ENCODE measurements around the gene IL31RA. TPM values are rescaled to one million over a fixed set of nuclear protein-coding genes. Genes with fewer than 3 reads are reported as not detected.
A peak's percentile ranks its signal among the peaks of the same experiment; 100 is the strongest.

Gene IL31RA
- total RNA-seq, 2 donors from 2014 or later, result 2.3 to 3.0 TPM

DNA sequence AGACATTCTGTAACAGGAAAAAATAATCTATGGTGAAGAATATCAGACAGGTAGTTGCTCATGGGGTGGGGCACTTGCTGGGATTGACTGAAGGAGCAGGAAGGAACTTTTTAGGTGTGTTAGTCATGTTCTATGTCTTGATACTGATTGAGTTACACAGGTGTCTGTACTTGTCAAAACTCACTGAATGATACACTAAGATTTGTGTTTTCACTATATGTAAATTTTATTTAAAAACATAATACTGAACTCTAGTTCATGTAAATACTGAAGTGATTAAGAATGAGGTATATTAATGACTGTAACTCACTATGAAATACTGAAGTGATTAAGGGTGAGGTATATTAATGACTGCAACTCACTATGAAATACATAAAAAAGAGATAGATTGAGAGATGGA lies 115.1 kb downstream of the IL31RA start:
- peak overlapping the region in 1 of 2 donors; percentile 38 for H3K27ac Mint-ChIP-seq
- H3K4me1 Mint-ChIP-seq (ENCODE audit: low read depth in 2 of 2), result peaks cover 8 to 10% of the 10 kb centered on the region in 2 donors
- no peak for DNase-seq (ENCODE audit: low spot score)
- ATAC-seq, result peak in 1 of 2 donors; percentile 20
- no peak overlapping the region for H3K4me3 Mint-ChIP-seq
- no peaks in the 10 kb centered on the region for H3K9me3 Mint-ChIP-seq
- no peaks in the 10 kb centered on the region for H3K27me3 Mint-ChIP-seq
- peaks cover 12% of the 10 kb centered on the region for H3K36me3 Mint-ChIP-seq

DNA sequence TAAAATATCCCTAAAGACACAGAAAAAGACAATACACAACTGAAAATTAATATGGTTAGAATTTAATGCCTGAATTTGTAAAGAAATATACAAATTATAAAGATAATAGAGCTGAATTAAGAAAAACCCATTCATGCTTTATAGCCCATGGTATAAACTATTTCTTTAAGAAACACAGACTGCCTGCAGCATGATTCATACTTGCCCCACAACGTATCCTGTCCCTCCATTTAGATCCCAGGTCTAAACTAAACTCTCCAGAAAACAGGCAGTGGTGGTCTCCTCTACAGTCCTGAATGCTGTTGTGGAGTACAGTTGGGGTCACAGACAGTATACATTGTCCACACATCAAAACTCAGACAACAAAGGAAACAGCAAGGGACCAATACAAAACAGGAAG lies 118.8 kb downstream of the IL31RA start:
- no peak overlapping the region for H3K4me3 Mint-ChIP-seq
- H3K27me3 Mint-ChIP-seq, result no peaks in the 10 kb centered on the region
- H3K27ac Mint-ChIP-seq, result no peak overlapping the region

More for the DNA sequence above, 118.8 kb downstream of the IL31RA start:
- no peak for ATAC-seq
- peaks cover 7% of the 10 kb centered on the region for H3K36me3 Mint-ChIP-seq
- peaks cover 11 to 12% of the 10 kb centered on the region in 2 donors for H3K4me1 Mint-ChIP-seq (ENCODE audit: low read depth in 2 of 2)
- no peaks in the 10 kb centered on the region for H3K9me3 Mint-ChIP-seq
- DNase-seq (ENCODE audit: low spot score), result no peak

Other genes with a start within 250 kb of the IL31RA start
- gene SLC38A9, start 139.0 kb upstream of the IL31RA start, total RNA-seq, result 10 to 100 TPM; 18.7 to 34.2 TPM
- not detected for gene DDX4, start 113.3 kb upstream of the IL31RA start, total RNA-seq
- gene IL6ST, start 143.6 kb downstream of the IL31RA start, total RNA-seq, result 10 to 100 TPM; 52.7 to 55.4 TPM

Data from natural killer cell treated with Interleukin-12 subunit alpha and Interleukin-12 subunit beta and Interleukin-15 and Interleukin-18, amount 100 ng/mL, for 72 hours (primary cell).